Left colon (tissue), 2 donors: ENCODE data around the gene HOXC12. TPM values are rescaled to one million over a fixed set of nuclear protein-coding genes. Genes with fewer than 3 reads are reported as not detected.

Experiments used
- ATAC-seq: fragments of 200-7000 bp; cut with Tn5 transposase; one replicate; pipeline ENCODE4 v1.9.1; 2020; ENCODE audit warnings: mild to moderate bottlenecking, moderate library complexity
- DNase-seq, 2 donors: peaks; one replicate each; pipeline ENCODE4 v3.0.0-alpha.2; 2020
- intact Hi-C, 2 donors: fragments of 100-400 bp; cut with DNase I in 1 of 2; cut with micrococcal nuclease in 1 of 2; formaldehyde crosslinking; loops; one replicate each; pipeline versions ENCODE4 v1.11.2 to v1.14.0; 2022; cut with DNase I, micrococcal nuclease
- long read RNA-seq: library from polyadenylated mRNA; unstranded; transcript quantifications from one replicate; pipeline ENCODE4 v2.0.0, GENCODE V29; 2021
- total RNA-seq, 2 donors: library from RNA; stranded (reverse); fragmentation: NEBNext Ultra II Directional; extraction: Animal tissue kit (Norgen Biotek cat#: 25700); gene quantifications; one replicate each; pipeline ENCODE4 v1.2.1, GENCODE V29; 2021
- donor health status: DM: no; HTN: no; CAD: no.
- donor health status: DM: yes; HTN: yes; CAD: no.

HOXC12 gene, protein sequence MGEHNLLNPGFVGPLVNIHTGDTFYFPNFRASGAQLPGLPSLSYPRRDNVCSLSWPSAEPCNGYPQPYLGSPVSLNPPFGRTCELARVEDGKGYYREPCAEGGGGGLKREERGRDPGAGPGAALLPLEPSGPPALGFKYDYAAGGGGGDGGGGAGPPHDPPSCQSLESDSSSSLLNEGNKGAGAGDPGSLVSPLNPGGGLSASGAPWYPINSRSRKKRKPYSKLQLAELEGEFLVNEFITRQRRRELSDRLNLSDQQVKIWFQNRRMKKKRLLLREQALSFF
- total RNA-seq, result not detected
- long read RNA-seq, result 0 reads

DNA sequence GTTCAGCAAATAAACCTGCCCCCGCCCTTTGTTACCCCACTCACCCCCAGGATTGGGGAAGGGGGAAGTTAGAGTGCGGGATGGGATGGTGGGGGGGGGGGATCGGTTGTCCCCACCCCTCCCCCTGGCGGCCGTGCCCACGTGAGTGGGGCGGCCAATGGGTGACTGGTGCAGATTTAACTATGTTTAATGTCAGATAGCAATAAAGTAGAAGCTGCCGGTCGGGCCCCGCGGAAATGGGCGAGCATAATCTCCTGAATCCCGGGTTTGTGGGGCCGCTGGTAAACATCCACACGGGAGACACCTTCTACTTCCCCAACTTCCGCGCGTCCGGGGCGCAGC lies at the start of gene HOXC12:
Gene HOXC12, plus strand, starts transcription at position 210 of the 342 bp plus-strand sequence. Its CDS starts 27 bp downstream, at position 237.
- intact Hi-C loops, result no loop called here
- no peak for ATAC-seq
- no peak for DNase-seq

DNA sequence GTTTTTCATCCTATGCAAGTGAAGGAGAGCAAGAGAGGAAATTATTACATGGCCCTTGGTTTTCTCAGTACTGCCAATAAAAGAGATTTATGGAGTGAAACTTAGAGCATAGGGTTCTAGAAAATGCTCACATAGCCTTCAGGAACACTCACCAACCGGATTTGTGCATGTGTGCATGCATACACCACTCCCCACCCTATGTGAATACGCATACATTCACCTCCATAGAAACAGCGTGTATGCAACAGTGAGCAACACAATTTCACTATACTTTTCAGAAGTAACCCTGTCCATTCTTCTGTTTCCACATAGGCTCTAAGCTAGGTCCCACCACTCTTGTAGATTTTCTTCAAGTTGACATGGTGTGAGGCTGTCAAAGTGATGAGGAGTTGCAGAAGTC lies 47.6 kb upstream of the HOXC12 start:
- DNase-seq (no peak), ATAC-seq (no peak)
- intact Hi-C loops, result no loop called here

GRCh38 chr12:53916788-53917655 lies 37.7 kb upstream of the HOXC12 start:
- DNase-seq (no peak), ATAC-seq (no peak)
- intact Hi-C loops, result no loop called here

- DNase-seq (no peak), ATAC-seq (no peak)
- intact Hi-C loops, result no loop called here
These were observed 29.9 kb upstream of the HOXC12 start for GRCh38 chr12:53924521-53925405.

DNA sequence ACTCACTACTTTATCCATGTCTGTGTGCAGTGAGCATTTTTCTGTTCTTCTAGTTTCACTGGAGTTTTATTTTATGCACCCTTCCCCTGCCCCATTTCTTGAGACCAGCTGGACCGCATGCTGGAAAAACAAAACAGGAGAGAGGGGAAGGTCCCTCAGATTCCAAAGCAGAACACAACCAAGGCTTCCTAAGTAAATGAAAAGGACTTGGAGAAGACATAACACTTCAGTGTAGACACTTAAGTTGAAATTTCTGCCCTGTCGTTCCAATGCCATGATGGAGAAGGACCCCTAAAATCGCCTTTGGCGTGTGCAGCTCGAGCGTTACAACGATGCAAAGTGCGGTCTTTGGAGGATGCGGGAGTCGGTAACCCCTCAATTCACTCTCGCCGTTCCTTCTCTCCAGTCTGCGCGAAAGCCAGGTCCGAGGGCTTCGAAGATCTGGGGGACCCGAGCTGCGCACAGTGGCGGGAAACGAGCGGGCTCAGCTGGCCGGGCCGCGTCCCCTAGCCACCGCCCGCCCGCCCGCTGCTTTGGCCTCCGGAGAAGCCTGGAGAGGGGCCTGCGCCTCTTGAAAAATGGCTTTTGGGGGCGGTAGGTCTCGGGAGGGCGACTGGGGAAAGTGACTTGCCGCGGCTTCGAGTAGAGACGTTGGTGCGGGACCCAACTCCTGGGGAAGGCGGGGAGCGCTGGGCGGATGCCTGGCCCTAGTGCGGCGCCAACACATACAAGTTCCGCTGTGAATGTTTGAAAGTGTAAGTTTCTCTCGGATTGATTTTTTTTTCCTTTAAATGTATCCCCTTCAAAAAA lies 27.3 kb upstream of the HOXC12 start:
- ATAC-seq, result no peak
- intact Hi-C loops, result no loop called here

DNA sequence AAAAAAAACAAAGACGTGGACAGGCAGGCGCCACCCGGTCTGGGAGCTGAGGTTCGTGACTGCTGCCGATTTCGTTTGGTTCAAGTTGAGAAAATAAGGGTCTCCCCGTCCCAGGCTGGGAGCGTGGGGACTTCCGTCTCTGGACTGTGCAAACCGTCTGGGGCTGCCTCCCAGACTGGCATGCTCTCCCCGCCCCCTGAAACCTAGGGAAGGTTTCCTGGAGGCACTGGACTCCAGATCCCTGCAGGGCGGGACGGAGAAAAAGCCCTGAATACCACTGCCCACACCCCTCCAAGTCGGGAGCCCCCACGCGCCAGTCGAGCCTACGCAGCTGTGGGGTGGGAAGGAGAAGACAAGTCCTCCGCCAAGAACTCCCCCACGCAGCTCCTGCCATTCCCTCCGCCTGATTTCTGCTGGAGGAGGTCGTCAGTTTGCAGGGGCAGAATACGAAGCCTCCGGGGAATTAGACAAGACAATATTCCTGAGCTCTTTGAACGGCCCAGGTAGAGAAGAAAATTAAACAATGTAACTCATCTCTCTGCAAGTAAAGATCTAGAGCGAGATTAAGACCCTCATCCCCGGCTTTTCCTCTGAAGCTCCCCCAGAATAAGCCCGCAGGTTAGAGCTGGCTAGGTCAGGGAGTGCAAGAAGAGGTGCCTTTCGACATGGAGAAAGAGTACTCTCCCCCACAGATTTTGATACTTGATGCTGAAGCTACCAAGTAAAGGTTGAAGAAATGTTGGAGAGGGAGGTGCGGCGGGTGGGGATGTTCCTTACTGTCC lies 26.5 kb upstream of the HOXC12 start:
- intact Hi-C loops, result no loop called here
- DNase-seq (no peak), ATAC-seq (no peak)

More for the DNA sequence above, 27.3 kb upstream of the HOXC12 start:
- no peak for DNase-seq

DNA sequence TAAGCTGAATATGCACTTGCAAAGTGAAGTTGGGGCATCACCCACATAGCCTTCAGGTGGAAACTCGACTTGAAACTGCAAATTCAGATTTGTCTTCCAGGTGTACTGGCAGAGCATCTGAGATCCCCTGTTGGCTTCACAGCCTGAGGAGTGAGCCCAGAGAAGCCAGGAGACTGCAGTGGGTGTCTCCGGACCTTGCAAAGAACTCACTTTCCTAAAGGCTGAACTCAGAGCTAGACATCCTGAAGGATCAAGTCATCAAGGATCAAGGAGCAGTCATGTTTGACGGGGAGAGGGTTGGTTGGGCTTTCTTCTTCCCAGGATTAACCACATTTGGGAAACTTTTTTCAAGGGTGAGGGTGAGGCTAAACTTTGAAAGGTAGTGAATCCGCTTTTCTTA lies 25.2 kb upstream of the HOXC12 start:
- DNase-seq (no peak), ATAC-seq (no peak)
- intact Hi-C loops, result no loop called here

- no peak for ATAC-seq
These were observed 24.0 kb upstream of the HOXC12 start for GRCh38 chr12:53930591-53931255.

GRCh38 chr12:53931844-53932581 lies 22.7 kb upstream of the HOXC12 start:
- no peak for ATAC-seq
- DNase-seq, result no peak
- intact Hi-C loops, result no loop called here

More at GRCh38 chr12:53930591-53931255, 24.0 kb upstream of the HOXC12 start:
- intact Hi-C loops, result no loop called here
- no peak for DNase-seq

- DNase-seq (no peak), ATAC-seq (no peak)
- intact Hi-C loops, result no loop called here
These were observed 21.8 kb upstream of the HOXC12 start for GRCh38 chr12:53932915-53933314.

GRCh38 chr12:53935383-53936341 lies 19.0 kb upstream of the HOXC12 start:
- intact Hi-C loops, result no loop called here
- DNase-seq, result no peak
- no peak for ATAC-seq

GRCh38 chr12:53937099-53937498 lies 17.6 kb upstream of the HOXC12 start:
- no peak for ATAC-seq
- intact Hi-C loops, result no loop called here
- DNase-seq, result no peak

DNA sequence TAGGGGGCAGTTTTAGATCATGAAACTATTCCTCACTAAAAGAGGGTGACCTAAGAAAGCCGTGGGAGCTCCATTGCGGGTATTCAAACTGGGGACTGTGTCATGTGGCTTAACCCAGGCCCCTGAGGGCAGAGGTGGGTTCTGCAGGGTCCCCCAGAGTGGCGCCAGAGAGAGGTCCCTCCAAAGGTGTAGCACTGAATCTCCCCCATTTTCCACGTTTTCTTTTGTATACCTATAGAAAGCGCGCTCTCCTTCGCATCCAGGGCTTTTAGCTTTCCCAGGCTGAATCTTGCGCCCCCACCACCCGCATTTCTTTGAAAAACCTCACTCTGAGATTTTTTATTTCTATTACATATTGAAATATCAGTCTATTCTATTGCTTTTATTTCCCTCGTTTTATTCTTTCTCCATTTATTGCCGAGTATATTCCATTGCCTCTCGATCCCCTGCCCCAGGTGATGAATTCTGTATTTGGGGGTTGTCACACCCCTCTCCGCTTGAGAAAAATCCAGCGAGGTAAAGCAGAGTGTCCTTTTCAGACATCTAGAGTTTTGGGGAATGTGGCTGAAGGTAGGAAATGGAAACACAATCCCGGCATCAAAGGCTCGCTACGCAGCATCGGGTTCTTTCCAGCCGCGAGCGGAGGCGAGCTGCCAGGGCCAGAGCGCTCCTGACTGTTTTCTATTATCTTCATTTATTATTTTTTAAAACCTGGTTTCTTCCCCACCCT lies 16.9 kb upstream of the HOXC12 start:
- ATAC-seq, result no peak
- intact Hi-C loops, result no loop called here

GRCh38 chr12:53938326-53939140 lies 16.2 kb upstream of the HOXC12 start, which contains the start of gene HOXC13:
Gene HOXC13 (plus strand): TSS chr12:53938831. CDS start chr12:53938907, 76 bp downstream.
- intact Hi-C loops, result no loop called here
- no peak for ATAC-seq
- no peak for DNase-seq

More for the DNA sequence above, 16.9 kb upstream of the HOXC12 start:
- no peak for DNase-seq
